ENCODE data around the gene CHST4.
"Not testable (repeated sequence)": the region's sequence is repeated elsewhere in the genome, so short reads cannot be mapped to it uniquely, and the experiment has no call there.

CHST4 gene

GRCh38 chr16:71501547-71501946, 24.7 kb upstream of the CHST4 start:
- Mint-ChIP-seq H3K4me1 (ENCODE audit: low read depth) (no peaks in the 10 kb centered on the region), H3K9me3 (no peaks in the 10 kb centered on the region), H3K36me3 (ENCODE audit: low read depth) (no peaks in the 10 kb centered on the region), H3K4me3 (no peak overlapping the region), H3K27me3 (peaks cover 3% of the 10 kb centered on the region), H3K27ac (no peak overlapping the region)
- DNase-seq = no peak

GRCh38 chr16:71504051-71504450, 22.2 kb upstream of the CHST4 start:
- H3K9me3 Mint-ChIP-seq; H3K27me3 Mint-ChIP-seq; H3K36me3 Mint-ChIP-seq (ENCODE audit: low read depth); H3K4me1 Mint-ChIP-seq (ENCODE audit: low read depth); H3K4me3 Mint-ChIP-seq; H3K27ac Mint-ChIP-seq; DNase-seq: not testable (repeated sequence)

GRCh38 chr16:71504901-71505300, 21.3 kb upstream of the CHST4 start:
- H3K36me3 Mint-ChIP-seq (ENCODE audit: low read depth) = no peaks in the 10 kb centered on the region

GRCh38 chr16:71507061-71507460, 19.2 kb upstream of the CHST4 start:
- H3K27ac Mint-ChIP-seq = no peak overlapping the region
- DNase-seq = no peak
- H3K9me3 Mint-ChIP-seq = no peaks in the 10 kb centered on the region
- H3K36me3 Mint-ChIP-seq (ENCODE audit: low read depth) = no peaks in the 10 kb centered on the region
- H3K4me1 Mint-ChIP-seq (ENCODE audit: low read depth) = no peaks in the 10 kb centered on the region
- no peak overlapping the region for H3K4me3 Mint-ChIP-seq
- peaks cover 3% of the 10 kb centered on the region for H3K27me3 Mint-ChIP-seq

More at GRCh38 chr16:71504901-71505300, 21.3 kb upstream of the CHST4 start:
- Mint-ChIP-seq H3K9me3 (no peaks in the 10 kb centered on the region), H3K4me1 (ENCODE audit: low read depth) (no peaks in the 10 kb centered on the region), H3K4me3 (no peak overlapping the region), H3K27ac (no peak overlapping the region), H3K27me3 (peaks cover 3% of the 10 kb centered on the region)
- no peak for DNase-seq

- Mint-ChIP-seq H3K9me3 (no peaks in the 10 kb centered on the region), H3K27ac (no peak overlapping the region)
- no peak for DNase-seq
These were observed 12.9 kb upstream of the CHST4 start for GRCh38 chr16:71513302-71513701.

GRCh38 chr16:71514476-71514875, 11.8 kb upstream of the CHST4 start:
- H3K27ac Mint-ChIP-seq = no peak overlapping the region
- no peaks in the 10 kb centered on the region for H3K9me3 Mint-ChIP-seq
- no peaks in the 10 kb centered on the region for H3K36me3 Mint-ChIP-seq (ENCODE audit: low read depth)
- H3K27me3 Mint-ChIP-seq = peaks cover 5% of the 10 kb centered on the region
- H3K4me3 Mint-ChIP-seq = no peak overlapping the region
- no peak for DNase-seq
- no peaks in the 10 kb centered on the region for H3K4me1 Mint-ChIP-seq (ENCODE audit: low read depth)

More at GRCh38 chr16:71513302-71513701, 12.9 kb upstream of the CHST4 start:
- peaks cover 5% of the 10 kb centered on the region for H3K27me3 Mint-ChIP-seq
- H3K4me1 Mint-ChIP-seq (ENCODE audit: low read depth) = no peaks in the 10 kb centered on the region
- H3K4me3 Mint-ChIP-seq = no peak overlapping the region
- no peaks in the 10 kb centered on the region for H3K36me3 Mint-ChIP-seq (ENCODE audit: low read depth)

GRCh38 chr16:71515026-71515425, 11.2 kb upstream of the CHST4 start:
- Mint-ChIP-seq H3K4me3 (no peak overlapping the region), H3K36me3 (ENCODE audit: low read depth) (no peaks in the 10 kb centered on the region), H3K27ac (no peak overlapping the region), H3K4me1 (ENCODE audit: low read depth) (no peaks in the 10 kb centered on the region), H3K27me3 (peaks cover 5% of the 10 kb centered on the region), H3K9me3 (no peaks in the 10 kb centered on the region)
- no peak for DNase-seq

GRCh38 chr16:71520550-71520949, 5.7 kb upstream of the CHST4 start:
- H3K9me3 Mint-ChIP-seq = no peaks in the 10 kb centered on the region
- no peak for DNase-seq
- H3K4me1 Mint-ChIP-seq (ENCODE audit: low read depth) = no peaks in the 10 kb centered on the region
- H3K36me3 Mint-ChIP-seq (ENCODE audit: low read depth) = no peaks in the 10 kb centered on the region
- H3K4me3 Mint-ChIP-seq = no peak overlapping the region
- H3K27me3 Mint-ChIP-seq = no peaks in the 10 kb centered on the region
- no peak overlapping the region for H3K27ac Mint-ChIP-seq

GRCh38 chr16:71524566-71525553, 1.4 kb upstream of the CHST4 start:
- Mint-ChIP-seq H3K36me3 (ENCODE audit: low read depth) (no peaks in the 10 kb centered on the region), H3K9me3 (no peaks in the 10 kb centered on the region), H3K27me3 (peaks cover 21% of the 10 kb centered on the region), H3K4me1 (ENCODE audit: low read depth) (peaks cover 3% of the 10 kb centered on the region), H3K27ac (no peak overlapping the region), H3K4me3 (no peak overlapping the region)
- DNase-seq = no peak

GRCh38 chr16:71528257-71528656, 2.0 kb downstream of the CHST4 start:
- H3K4me3 Mint-ChIP-seq = no peak overlapping the region
- H3K27me3 Mint-ChIP-seq = peaks cover 27% of the 10 kb centered on the region
- no peak overlapping the region for H3K27ac Mint-ChIP-seq
- peaks cover 3% of the 10 kb centered on the region for H3K4me1 Mint-ChIP-seq (ENCODE audit: low read depth)
- H3K9me3 Mint-ChIP-seq = no peaks in the 10 kb centered on the region
- no peaks in the 10 kb centered on the region for H3K36me3 Mint-ChIP-seq (ENCODE audit: low read depth)
- DNase-seq = no peak

GRCh38 chr16:71528863-71529262, 2.6 kb downstream of the CHST4 start:
- Mint-ChIP-seq H3K27me3 (peaks cover 27% of the 10 kb centered on the region), H3K4me3 (no peak overlapping the region), H3K27ac (no peak overlapping the region), H3K36me3 (ENCODE audit: low read depth) (no peaks in the 10 kb centered on the region), H3K9me3 (no peaks in the 10 kb centered on the region), H3K4me1 (ENCODE audit: low read depth) (peaks cover 3% of the 10 kb centered on the region)
- DNase-seq = no peak

- DNase-seq = no peak
- H3K27me3 Mint-ChIP-seq = peaks cover 17% of the 10 kb centered on the region
- H3K9me3 Mint-ChIP-seq = no peaks in the 10 kb centered on the region
- H3K4me1 Mint-ChIP-seq (ENCODE audit: low read depth) = no peaks in the 10 kb centered on the region
- no peak overlapping the region for H3K4me3 Mint-ChIP-seq
- H3K27ac Mint-ChIP-seq = no peak overlapping the region
- H3K36me3 Mint-ChIP-seq (ENCODE audit: low read depth) = no peaks in the 10 kb centered on the region
These were observed 6.1 kb downstream of the CHST4 start for GRCh38 chr16:71532366-71532765.

GRCh38 chr16:71536752-71537499, 10.7 kb downstream of the CHST4 start:
- no peak for DNase-seq
- no peaks in the 10 kb centered on the region for H3K36me3 Mint-ChIP-seq (ENCODE audit: low read depth)
- no peak overlapping the region for H3K27ac Mint-ChIP-seq
- no peak overlapping the region for H3K4me3 Mint-ChIP-seq
- no peaks in the 10 kb centered on the region for H3K4me1 Mint-ChIP-seq (ENCODE audit: low read depth)
- H3K27me3 Mint-ChIP-seq = peaks cover 6% of the 10 kb centered on the region
- H3K9me3 Mint-ChIP-seq = no peaks in the 10 kb centered on the region

- no peak overlapping the region for H3K27ac Mint-ChIP-seq
- no peaks in the 10 kb centered on the region for H3K36me3 Mint-ChIP-seq (ENCODE audit: low read depth)
- no peak overlapping the region for H3K4me3 Mint-ChIP-seq
- H3K27me3 Mint-ChIP-seq = peaks cover 3% of the 10 kb centered on the region
- peak; percentile 44 for DNase-seq
- H3K9me3 Mint-ChIP-seq = no peaks in the 10 kb centered on the region
- H3K4me1 Mint-ChIP-seq (ENCODE audit: low read depth) = peaks cover 3% of the 10 kb centered on the region
These were observed 11.4 kb downstream of the CHST4 start for GRCh38 chr16:71537643-71538042.

- Mint-ChIP-seq H3K27me3 (peaks cover 2% of the 10 kb centered on the region), H3K4me3 (no peak overlapping the region), H3K9me3 (no peaks in the 10 kb centered on the region), H3K36me3 (ENCODE audit: low read depth) (no peaks in the 10 kb centered on the region), H3K4me1 (ENCODE audit: low read depth) (peaks cover 3% of the 10 kb centered on the region), H3K27ac (no peak overlapping the region)
- peak; percentile 66 for DNase-seq
These were observed 16.2 kb downstream of the CHST4 start for GRCh38 chr16:71542377-71542776.

All from activated T-cell treated with anti-CD3 and anti-CD28 coated beads, Interleukin-2, amount 50 U/mL, for 24 hours (primary cell).